ENCODE data around the gene IGFBP3.

IGFBP3 gene

DNA sequence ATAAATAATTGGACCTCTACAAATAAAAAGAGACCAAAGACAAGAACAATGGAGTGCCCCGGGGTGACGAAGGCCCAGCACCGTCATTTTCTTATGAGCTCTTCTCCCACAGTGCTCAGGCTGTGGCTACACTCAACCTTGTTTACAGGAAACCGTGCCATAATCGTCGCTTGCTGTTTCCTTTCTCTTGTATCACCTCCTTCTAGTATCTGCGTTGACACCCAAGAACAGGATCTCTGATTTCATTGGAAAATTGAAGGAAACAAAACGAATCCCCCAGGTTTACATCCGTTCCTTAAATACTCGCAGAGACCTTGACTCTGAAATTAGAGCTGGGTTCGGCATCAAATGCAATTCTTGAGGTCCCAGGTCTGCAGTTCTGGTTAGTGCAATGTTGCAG, 1.7 kb upstream of the IGFBP3 start:
- no peak for DNase-seq (ENCODE audit: low read depth)

- no peak for DNase-seq (ENCODE audit: low read depth)
Observed at GRCh38 chr7:45921699-45922519, 837 bp upstream of the IGFBP3 start.

DNA sequence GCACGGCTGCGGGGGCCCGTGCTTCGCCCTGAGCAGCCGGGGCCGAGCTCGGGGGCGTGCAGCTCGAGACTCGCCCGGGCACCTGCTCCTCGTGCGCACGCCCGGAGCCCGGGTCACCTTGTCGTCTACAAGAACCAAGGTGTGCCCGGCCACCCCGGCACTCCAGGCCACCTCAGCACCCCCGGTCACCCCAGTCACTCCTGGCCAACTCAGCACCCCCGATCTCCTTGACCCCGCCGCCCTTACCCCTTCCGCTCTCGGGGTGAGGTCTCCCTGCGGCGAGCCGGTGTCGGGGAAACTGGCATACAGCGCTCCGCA, 268 bp upstream of the IGFBP3 start:
- no peak for DNase-seq (ENCODE audit: low read depth)

DNA sequence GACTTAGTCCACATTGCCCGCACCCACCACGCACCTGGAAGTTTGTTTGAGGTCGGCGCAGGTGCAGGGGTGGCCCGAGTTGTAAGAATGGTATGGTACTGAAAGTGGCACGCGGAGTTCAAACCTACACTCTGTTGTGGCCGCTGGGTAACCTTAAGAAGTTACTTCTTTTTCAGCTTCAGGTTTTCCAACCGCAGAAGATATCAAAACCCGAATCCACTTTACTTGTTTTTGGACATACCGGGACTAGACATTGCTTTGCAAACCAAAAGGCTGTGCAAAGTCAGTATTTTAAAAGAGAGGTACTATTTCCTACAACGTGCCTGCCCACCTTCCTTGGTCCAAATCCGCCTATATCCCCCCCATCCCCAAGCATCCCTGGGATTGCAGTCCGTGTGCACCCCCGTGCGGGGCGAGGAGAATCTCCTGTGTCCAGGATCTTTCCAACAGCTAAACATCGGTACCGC, 1.0 kb downstream of the IGFBP3 start:
- no peak for DNase-seq (ENCODE audit: low read depth)

DNA sequence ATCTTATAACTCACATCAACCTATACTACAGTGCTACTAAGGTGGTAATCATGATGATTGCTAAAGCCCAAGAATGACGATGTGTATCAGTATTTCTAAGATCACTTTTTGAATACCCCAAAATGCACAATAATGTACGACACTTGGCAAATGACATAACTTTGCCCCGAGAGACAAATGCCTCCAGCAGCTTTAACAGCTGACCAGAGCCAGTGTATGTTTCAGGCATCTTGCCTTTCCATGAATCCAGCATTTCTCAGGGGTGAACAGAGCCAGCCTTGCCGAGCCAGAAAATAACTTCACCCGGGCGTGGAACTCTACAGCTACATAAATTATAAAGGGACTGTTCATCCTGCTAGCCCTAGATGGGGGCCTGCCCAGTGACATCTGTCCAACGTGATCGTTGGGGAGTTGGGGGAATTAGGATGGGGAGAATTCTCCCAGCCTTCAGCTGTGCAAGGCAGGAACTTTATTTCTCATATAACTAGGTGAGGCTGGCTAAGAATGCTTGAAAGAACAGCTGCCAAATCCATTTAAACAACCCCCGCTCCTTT, 1.8 kb downstream of the IGFBP3 start:
- no peak for DNase-seq (ENCODE audit: low read depth)

DNA sequence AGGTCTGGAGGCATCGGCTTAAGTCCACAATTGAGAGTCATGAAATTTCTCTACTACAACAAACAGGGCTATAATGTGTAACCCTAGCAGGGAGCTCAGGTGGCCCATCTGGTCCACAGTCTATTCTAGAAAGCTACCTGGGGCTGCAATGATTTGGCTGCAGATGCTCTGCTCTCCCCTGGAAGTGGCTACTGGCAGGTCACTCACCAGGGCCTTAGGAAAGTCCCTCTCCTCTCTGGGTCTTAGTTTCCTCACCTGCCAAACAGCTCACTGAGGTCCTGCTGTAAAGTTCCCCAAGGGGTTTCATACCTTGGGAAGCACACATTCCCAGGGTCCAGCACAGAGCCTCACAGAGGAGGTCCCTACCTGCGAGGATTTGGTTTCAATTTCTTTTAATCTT, 2.5 kb downstream of the IGFBP3 start:
- no peak for DNase-seq (ENCODE audit: low read depth)

DNA sequence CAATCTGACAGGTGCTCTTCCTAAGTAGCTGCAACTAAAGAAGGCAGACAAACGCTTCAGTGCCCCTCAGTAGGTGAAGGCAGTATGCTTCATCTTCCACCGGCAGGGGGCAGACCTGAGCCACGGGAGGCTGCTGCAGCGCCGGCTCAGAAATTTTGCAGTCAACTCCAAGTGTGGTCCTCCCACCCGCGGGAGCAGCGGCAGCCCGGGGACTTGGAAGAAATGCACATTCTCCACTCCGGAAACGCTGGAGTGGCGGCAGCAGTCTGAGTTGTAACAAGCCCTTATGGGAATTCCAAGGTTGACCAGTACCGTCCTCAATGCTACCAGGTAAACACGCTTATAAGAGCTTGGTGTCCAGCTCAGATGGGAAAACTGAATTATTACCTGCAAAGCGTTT, 3.4 kb downstream of the IGFBP3 start:
- peak; percentile 18 for DNase-seq (ENCODE audit: low read depth)

DNA sequence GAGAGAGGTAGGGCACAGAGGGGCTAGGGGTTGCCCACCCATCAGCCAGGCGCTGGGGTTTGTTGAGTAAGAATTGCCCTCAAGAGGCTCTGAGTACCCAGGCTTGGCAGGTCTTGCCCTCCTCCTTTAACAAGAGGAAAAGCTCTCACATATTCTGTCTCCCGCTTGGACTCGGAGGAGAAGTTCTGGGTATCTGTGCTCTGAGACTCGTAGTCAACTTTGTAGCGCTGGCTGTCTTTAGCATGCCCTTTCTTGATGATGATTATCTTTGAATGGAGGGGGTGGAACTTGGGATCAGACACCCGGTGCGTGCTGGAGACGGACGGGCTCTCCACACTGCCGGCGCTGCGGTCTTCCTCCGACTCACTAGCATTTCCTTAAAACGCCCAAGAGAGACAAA, 4.0 kb downstream of the IGFBP3 start:
- no peak for DNase-seq (ENCODE audit: low read depth)

DNA sequence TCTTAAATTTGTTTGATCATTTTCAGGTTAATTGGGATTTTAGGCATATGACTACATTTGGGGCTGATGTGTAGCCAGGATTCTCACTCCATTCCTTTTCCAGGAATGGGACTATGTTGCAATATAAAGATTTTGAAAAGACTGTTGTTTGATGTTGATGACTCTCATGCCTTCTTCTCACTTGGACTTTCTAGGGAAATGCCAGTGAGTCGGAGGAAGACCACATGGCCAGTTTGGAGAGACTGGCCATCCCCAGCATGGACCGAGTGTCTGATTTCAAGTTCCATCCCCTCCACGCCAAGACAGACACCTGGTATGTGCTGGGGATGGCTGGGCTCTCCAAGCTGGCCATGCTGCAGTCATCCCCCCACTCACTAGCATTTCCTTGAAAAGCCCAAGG, 5.5 kb downstream of the IGFBP3 start:
- no peak for DNase-seq (ENCODE audit: low read depth)

DNA sequence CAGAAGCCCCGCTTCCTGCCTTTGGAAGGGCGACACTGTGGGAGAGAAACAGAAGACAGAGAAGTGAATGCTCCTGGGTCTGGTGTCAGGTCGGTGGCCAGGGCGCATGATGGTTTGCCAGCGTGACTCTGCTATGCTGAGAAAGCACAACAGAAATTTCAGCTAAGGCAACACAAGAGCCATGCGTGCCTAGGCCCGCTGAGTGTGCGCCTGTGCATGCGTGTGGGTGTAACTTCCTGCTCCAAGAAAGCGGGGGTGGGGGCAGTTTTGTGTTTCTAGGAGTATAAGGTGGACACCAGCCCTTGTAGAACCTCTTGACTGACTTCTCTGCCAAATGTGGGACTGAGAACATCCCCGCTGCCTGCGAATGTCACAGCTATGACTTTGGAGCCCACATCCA, 6.2 kb downstream of the IGFBP3 start:
- no peak for DNase-seq (ENCODE audit: low read depth)

DNA sequence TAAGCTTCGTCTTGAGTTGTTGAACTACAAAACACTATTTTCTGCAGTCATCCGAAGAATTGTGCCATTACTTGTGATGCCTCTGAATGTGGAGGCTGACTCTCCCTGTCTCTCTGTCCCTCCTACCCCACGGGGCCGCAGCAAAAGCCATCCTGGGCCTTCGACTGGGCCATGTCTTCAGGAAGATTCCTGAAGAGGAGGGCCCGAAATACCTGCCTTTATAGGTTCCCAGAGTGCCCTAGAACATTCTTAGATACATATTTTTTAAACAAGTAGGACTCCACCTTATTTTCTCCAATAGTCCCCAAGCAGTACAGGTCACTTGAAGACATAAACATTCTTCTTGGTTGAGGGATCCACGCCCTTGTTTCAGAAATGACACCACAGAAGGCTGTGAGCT, 8.1 kb downstream of the IGFBP3 start:
- DNase-seq (ENCODE audit: low read depth): no peak

DNA sequence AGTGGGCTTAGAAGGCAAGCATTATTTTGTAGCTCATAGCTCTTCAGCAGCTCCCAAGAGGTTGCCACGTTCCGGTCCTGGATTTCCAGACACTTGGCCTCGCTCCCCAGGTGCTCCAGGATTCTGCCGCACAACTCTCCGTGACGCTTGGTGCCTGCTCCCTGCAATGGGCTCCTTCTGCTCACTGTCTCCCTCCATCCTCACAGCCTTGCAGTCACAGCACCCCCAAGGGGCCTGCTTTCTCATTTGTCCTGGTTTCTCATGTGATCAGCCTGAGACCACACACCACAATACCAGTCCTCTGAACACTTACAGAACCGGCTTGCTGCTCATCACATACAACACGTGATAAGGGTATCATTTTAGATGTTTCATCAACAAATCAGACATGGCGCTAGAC, 9.8 kb downstream of the IGFBP3 start:
- DNase-seq (ENCODE audit: low read depth): no peak

- DNase-seq (ENCODE audit: low read depth): no peak
Observed at GRCh38 chr7:45910855-45911254, 10.2 kb downstream of the IGFBP3 start.

DNA sequence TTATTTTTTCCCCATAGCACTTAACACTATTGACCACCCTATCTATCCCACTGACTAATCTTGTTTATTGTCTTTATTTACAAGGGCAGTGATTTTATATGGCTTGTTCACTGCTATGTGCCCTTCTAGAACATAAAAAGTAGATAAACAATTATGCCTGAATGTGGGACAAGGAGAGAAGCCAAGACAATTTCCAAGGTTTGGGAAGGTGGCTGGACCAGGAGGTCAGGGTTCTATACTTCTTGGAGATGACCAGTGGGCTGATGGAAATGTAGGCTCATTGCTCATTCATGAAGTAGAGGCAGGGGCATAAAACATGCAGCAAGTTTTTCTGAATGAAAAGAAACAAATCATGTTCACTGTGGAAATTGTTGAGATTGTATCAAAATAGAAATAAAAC, 11.5 kb downstream of the IGFBP3 start:
- no peak for DNase-seq (ENCODE audit: low read depth)

DNA sequence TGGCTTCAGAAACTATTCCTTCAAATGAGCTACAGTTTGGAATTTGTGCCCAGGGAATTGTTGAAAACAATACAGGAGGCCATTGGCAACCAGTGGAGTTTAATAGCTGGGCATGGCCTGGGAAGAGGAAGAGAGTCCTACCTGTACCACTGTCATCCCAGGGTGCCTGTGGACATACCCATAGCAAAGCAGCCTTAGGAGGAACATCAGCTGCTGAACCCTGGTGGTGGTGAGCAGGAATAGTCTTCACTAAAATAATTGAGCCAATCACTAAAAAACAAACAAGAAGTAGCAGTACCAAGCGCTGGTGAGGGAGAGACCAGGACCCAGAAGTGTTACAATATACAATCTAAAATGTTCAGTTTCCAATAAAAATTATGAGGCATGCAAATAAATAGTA, 18.3 kb downstream of the IGFBP3 start:
- no peak for DNase-seq (ENCODE audit: low read depth)

- DNase-seq (ENCODE audit: low read depth): no peak
Observed at GRCh38 chr7:45901566-45901965, 19.5 kb downstream of the IGFBP3 start.

DNA sequence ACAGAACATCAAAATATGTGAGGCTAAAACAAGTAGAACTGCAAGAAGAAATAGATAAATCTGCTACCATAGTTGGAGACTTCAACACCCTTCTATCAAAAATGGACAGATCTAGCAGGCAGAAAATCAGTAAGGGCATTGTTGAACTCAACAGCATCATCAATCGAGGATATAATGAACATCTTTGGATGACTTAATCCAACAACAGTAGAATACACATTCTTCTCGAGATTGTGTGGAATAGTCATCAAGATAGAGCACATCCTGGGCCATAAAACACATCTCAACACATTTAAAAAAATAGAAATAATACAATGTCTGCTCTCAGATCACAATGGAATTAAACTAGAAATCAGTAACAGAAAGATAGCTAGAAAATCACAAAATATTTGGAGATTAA, 22.9 kb downstream of the IGFBP3 start:
- DNase-seq (ENCODE audit: low read depth): no peak

- DNase-seq (ENCODE audit: low read depth): no peak
Observed at GRCh38 chr7:45897042-45897690, 23.9 kb downstream of the IGFBP3 start.

DNA sequence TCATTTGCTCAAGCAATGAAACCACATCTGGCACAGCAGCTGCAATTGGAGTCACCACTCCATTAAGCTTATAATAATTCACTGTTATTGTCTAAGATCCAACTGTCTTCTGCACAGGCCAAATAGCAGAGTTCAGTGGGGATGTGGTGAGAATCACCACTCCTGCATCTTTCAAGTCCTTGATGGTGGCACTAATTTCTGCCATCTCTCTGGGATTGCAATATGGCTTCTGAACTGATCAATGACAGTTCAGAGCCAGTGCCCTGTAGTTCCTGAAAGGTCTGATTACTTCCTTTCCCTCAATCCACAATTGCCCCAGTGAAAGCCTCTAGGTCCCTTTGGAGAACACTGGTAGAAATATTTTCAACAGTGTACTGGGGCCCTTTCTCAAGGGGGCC, 26.4 kb downstream of the IGFBP3 start:
- DNase-seq (ENCODE audit: low read depth): no peak

DNA sequence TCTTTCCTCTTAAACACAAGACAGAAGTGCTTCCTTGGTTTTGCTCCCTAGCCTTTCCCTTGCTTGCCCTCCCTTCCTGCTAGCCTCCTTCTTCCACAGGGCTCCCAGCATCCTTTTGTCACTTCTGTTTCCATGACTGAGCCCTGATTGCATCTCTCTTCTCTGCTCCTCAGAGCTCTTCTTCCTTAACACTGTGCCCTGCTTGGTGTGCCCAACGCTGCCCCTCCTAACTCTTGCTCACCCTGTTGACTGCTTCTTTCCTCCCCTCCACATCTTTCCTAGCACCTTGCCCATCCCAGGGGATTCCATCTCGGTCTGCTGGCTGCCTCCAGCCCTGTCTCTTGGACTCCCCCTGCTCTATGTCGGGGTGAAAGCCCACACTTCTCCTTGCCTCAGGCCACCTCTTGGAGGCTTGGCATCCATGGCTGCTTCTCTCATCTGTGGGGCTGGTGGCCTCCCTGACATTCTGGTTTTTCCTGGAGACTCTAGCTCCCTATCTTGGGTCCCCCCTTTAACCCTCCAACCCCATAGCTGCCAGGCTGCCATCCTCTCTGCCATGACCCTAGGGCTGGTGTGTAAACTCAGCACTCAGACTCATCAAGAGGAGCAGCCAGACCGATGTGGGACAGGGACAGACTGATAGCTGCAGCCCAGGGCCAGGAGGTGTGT, 26.9 kb downstream of the IGFBP3 start:
- DNase-seq (ENCODE audit: low read depth): no peak

DNA sequence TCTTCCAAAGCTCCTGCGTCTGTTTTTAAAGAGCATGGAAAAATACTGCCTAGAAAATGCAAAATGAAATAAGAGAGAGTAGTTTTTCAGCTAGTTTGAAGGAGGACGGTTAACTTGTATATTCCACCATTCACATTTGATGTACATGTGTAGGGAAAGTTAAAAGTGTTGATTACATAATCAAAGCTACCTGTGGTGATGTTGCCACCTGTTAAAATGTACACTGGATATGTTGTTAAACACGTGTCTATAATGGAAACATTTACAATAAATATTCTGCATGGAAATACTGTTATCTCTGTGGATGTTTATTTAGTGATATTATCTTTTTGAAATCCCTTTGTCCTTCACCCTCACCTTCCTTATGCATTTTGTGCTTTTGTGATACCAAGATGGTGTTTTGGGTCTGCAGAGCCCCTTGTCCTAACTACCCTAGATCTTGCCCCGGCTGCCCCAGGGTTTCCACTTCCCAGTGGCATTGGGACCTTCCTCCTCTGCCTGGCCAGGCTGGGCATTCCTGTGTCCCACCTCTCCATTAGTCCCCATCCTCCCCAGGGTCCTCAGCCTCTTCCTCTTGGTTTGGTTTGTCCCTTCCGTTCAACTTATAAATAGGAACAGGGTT, 27.6 kb downstream of the IGFBP3 start:
- DNase-seq (ENCODE audit: low read depth): no peak

GRCh38 chr7:45892407-45893035, 28.6 kb downstream of the IGFBP3 start:
- no peak for DNase-seq (ENCODE audit: low read depth)
